GM12878 (cell line): ENCODE data around the gene CHAC1. TPM values are rescaled to one million over a fixed set of nuclear protein-coding genes. Genes with fewer than 3 reads are reported as not detected.

Experiments
- ATAC-seq: fragments of 200-7000 bp; cut with Tn5 transposase; 3 replicates; pipeline ENCODE4 v1.9.1; 2020; ENCODE audit warnings: mild to moderate bottlenecking, moderate library complexity
- BruUV-seq: library from RNA; stranded (reverse); fragments of 400-500 nt; replicated peaks from 2 replicates; lab custom pipeline; 2021; lab: Mats Ljungman, UMichigan
- CTCF ChIA-PET: fragments of 300-600 bp; sonication (Branson Sonifier 250); formaldehyde crosslinking; extraction: SDS; loops from one replicate; lab custom pipeline; 2021; ENCODE audit warnings: inconsistent platforms; lab: Yijun Ruan, JAX
- POLR2A ChIA-PET: fragments of 350-600 bp; formaldehyde crosslinking; extraction: SDS; loops from one replicate; lab custom pipeline; 2021; ENCODE audit warnings: inconsistent platforms; lab: Charles Lee
- RAD21 ChIA-PET: fragments of 300-600 bp; sonication (Branson Sonifier 250); formaldehyde crosslinking; loops from one replicate; lab custom pipeline; 2023; ENCODE audit warnings: antibody characterized with exemption; ENCODE audit not compliant: unreplicated experiment; lab: Charles Lee
- SMC1A ChIA-PET: fragments of 300-600 bp; sonication (Branson Sonifier 250); formaldehyde crosslinking; loops from one replicate; lab custom pipeline; 2023; ENCODE audit not compliant: unreplicated experiment, uncharacterized antibody; lab: Charles Lee
- DNase-seq: peaks from one replicate; pipeline ENCODE4 v3.0.0-alpha.2; 2011; ENCODE audit warnings: low read depth, low spot score
- FAIRE-seq: peaks from 3 replicates; lab custom pipeline; 2011; peaks lifted over from hg19 to GRCh38; lab: Jason Lieb, UNC
- H2AFZ ChIP-seq: 2 replicates; pipeline ENCODE4 v1.6.0; 2011; ENCODE audit warnings: low read depth, low read length, control low read depth; ENCODE audit not compliant: control insufficient read depth
- H3K27ac ChIP-seq: 2 replicates; pipeline ENCODE4 v1.5.1; 2011; ENCODE audit warnings: control low read depth; ENCODE audit not compliant: control insufficient read depth, insufficient read depth
- H3K27me3 ChIP-seq, 2 experiments: replicated peaks in 1 of 2; 2 replicates each; pipeline versions ENCODE4 v1.6.0 to v1.6.1; 2011; ENCODE audit warnings: low read length in 1 of 2; ENCODE audit not compliant: control insufficient read depth in 2 of 2, insufficient read depth in 2 of 2
- H3K36me3 ChIP-seq, 2 experiments: 2 replicates each; pipeline ENCODE4 v1.5.1; 2011; ENCODE audit warnings: low read length in 1 of 2; ENCODE audit not compliant: control insufficient read depth in 2 of 2, insufficient read depth in 2 of 2
- H3K4me1 ChIP-seq: 2 replicates; pipeline ENCODE4 v1.6.1; 2011; ENCODE audit warnings: mild to moderate bottlenecking, low read length, moderate library complexity, mixed read lengths; ENCODE audit not compliant: control insufficient read depth, insufficient read depth
- H3K4me2 ChIP-seq: 2 replicates; pipeline ENCODE4 v1.6.0; 2011; ENCODE audit warnings: control low read depth; ENCODE audit not compliant: control insufficient read depth, insufficient read depth
- H3K4me3 ChIP-seq: fragments of 200-600 bp; sonication (generic); 2 replicates; pipeline ENCODE4 v1.5.1; 2016
- H3K79me2 ChIP-seq: 2 replicates; pipeline ENCODE4 v1.6.0; 2011; ENCODE audit warnings: low read length; ENCODE audit not compliant: control insufficient read depth, insufficient read depth
- H3K9ac ChIP-seq: 2 replicates; pipeline ENCODE4 v1.8.0; 2011; ENCODE audit warnings: low read length, control low read depth, mixed read lengths; ENCODE audit not compliant: control insufficient read depth, insufficient read depth
- H3K9me3 ChIP-seq: replicated peaks from 3 replicates; pipeline ENCODE4 v1.5.1; 2011; ENCODE audit warnings: mild to moderate bottlenecking, low read length; ENCODE audit not compliant: control insufficient read depth, insufficient read depth
- H4K20me1 ChIP-seq: 2 replicates; pipeline ENCODE4 v1.6.0; 2011; ENCODE audit not compliant: control insufficient read depth, insufficient read depth
- ATF2 ChIP-seq: IDR thresholded peaks from 2 replicates; pipeline ENCODE4 v1.6.1; 2012; ENCODE audit warnings: low read length, inconsistent platforms
- KLF5 ChIP-seq: fragments of 450-650 bp; IDR thresholded peaks from 2 replicates; pipeline ENCODE4 v1.6.1; 2014; ENCODE audit warnings: mild to moderate bottlenecking; ENCODE audit not compliant: partially characterized antibody
- MTA3 ChIP-seq: IDR thresholded peaks from 2 replicates; pipeline ENCODE4 v1.6.1; 2012; ENCODE audit warnings: low read length, inconsistent platforms, borderline replicate concordance
- POLR2AphosphoS5 ChIP-seq: IDR thresholded peaks from 2 replicates; pipeline ENCODE4 v1.6.1; 2011; ENCODE audit warnings: mild to moderate bottlenecking, low read length, inconsistent platforms
- RUNX3 ChIP-seq: IDR thresholded peaks from 2 replicates; pipeline ENCODE4 v1.6.1; 2012; ENCODE audit warnings: low read length, inconsistent platforms
- SUPT20H ChIP-seq: IDR thresholded peaks from 2 replicates; pipeline ENCODE4 v1.6.1; 2011; ENCODE audit warnings: low read depth, mild to moderate bottlenecking, low read length, moderate library complexity, borderline replicate concordance; ENCODE audit not compliant: control insufficient read depth
- ZNF687 ChIP-seq: fragments of 450-650 bp; IDR thresholded peaks from 2 replicates; pipeline ENCODE4 v1.6.1; 2017; ENCODE audit warnings: mild to moderate bottlenecking, moderate library complexity
- in situ Hi-C: fragments of 300-500 bp; cut with MboI; formaldehyde crosslinking; loops from 9 replicates; pipeline ENCODE4 v1.14.3; 2018; ENCODE audit warnings: mixed read lengths
- intact Hi-C: fragments of 100-400 bp; cut with micrococcal nuclease; formaldehyde crosslinking; loops from one replicate; pipeline ENCODE4 v1.14.2; 2022; ENCODE audit not compliant: unreplicated experiment
- polyA plus RNA-seq, 11 experiments: library from polyadenylated mRNA; depleted of rRNA in 4 of 11; unstranded in 6 of 11; stranded (reverse) in 5 of 11; fragments of >200 nt; fragmentation: Nextera tagmentation in 4 of 11; fragmentation: Illumina TruSeq in 1 of 11; extraction: Ambion mirVana in 4 of 11; extraction: Trizol in 1 of 11; gene quantifications; 1 replicate in 1 of 11; 2 replicates in 10 of 11; pipeline versions ENCODE4 v1.2.1 to v1.2.3, GENCODE V29; 2011 to 2016; ENCODE audit warnings: inconsistent platforms in 2 of 11, missing spikeins in 2 of 11, low read depth in 1 of 11
- total RNA-seq, 4 experiments: library from RNA; depleted of rRNA in 3 of 4; stranded (reverse); fragments of >200 nt in 3 of 4; fragmentation: Illumina TruSeq in 1 of 4; extraction: Trizol in 1 of 4; gene quantifications; 2 replicates each; pipeline versions ENCODE4 v1.2.1 to v1.2.3, GENCODE V29; 2013 to 2021
- TF ChIP-seq, protein P1 (sequence below): fragments of 450-650 bp; IDR thresholded peaks from 2 replicates; pipeline ENCODE4 v1.6.1; 2018; ENCODE audit warnings: borderline replicate concordance, mild to moderate bottlenecking; ENCODE audit not compliant: partially characterized antibody
- TF ChIP-seq, protein P2 (sequence below): fragments of 450-650 bp; formaldehyde crosslinking; IDR thresholded peaks from 2 replicates; pipeline ENCODE4 v1.5.0; 2022; ENCODE audit warnings: mild to moderate bottlenecking, missing genetic modification characterization
- TF ChIP-seq, protein P3 (sequence below): IDR thresholded peaks from 2 replicates; pipeline ENCODE4 v1.6.1; 2011; ENCODE audit warnings: borderline replicate concordance, low read depth, mild to moderate bottlenecking, moderate library complexity, mixed read lengths, low read length; ENCODE audit not compliant: insufficient read depth; ENCODE audit errors: extremely low read length

CHAC1 gene
- total and polyA plus RNA-seq, 10 of the 15 experiments (the other 5 are each of a cell fraction or from before 2014, with no cell fraction given): 0.37 to 5.9 (median 3.3) TPM

DNA sequence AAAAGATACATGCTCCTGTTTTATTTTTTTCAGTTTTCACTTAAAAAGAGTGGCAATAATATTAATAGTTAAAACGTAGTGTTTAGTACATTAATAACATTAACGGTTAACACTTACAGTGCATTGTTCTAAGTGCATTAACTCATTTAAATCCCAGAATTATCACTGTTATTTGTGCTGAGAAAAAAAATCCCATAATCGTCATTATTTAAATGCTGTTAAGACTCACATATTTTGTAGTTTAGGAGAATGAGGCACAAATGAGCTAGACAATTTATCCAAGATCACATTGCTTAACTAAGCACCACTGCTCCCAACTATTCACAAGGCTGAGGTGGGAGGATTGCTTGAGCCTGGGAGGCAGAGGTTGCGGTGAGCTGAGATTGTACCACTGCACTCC, 34.9 kb downstream of the CHAC1 start (continued):
- TF ChIP-seq, protein P1, sequence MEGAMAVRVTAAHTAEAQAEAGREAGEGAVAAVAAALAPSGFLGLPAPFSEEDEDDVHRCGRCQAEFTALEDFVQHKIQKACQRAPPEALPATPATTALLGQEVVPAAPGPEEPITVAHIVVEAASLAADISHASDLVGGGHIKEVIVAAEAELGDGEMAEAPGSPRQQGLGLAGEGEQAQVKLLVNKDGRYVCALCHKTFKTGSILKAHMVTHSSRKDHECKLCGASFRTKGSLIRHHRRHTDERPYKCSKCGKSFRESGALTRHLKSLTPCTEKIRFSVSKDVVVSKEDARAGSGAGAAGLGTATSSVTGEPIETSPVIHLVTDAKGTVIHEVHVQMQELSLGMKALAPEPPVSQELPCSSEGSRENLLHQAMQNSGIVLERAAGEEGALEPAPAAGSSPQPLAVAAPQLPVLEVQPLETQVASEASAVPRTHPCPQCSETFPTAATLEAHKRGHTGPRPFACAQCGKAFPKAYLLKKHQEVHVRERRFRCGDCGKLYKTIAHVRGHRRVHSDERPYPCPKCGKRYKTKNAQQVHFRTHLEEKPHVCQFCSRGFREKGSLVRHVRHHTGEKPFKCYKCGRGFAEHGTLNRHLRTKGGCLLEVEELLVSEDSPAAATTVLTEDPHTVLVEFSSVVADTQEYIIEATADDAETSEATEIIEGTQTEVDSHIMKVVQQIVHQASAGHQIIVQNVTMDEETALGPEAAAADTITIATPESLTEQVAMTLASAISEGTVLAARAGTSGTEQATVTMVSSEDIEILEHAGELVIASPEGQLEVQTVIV: no peak

- no peaks in the 10 kb centered on the region for H4K20me1 ChIP-seq
- intact Hi-C loops: no loop called here
- no peak overlapping the region for H3K9ac ChIP-seq
- H3K27me3 ChIP-seq: no peaks in the 10 kb centered on the region
- no peak overlapping the region for H3K4me3 ChIP-seq
- H3K36me3 ChIP-seq: peaks cover 3 to 18% of the 10 kb centered on the region in 2 experiments
- SMC1A ChIA-PET: no interaction called here
- BruUV-seq: no TSS peak
- FAIRE-seq (no peak), DNase-seq (no peak), ATAC-seq (no peak)
- in situ Hi-C loops: no loop called here
- H3K9me3 ChIP-seq: no peaks in the 10 kb centered on the region
- POLR2A ChIA-PET: no interaction called here
- RAD21 ChIA-PET: no interaction called here
- H3K79me2 ChIP-seq: no peaks in the 10 kb centered on the region
- H3K27ac ChIP-seq: no peak overlapping the region
- CTCF ChIA-PET: interaction anchor here (1.0 kb wide), 1 partner anchor 78 kb away, joined by 3 read pairs; no protein-coding TSS in a partner anchor
- no peak overlapping the region for H3K4me2 ChIP-seq
- H2AFZ ChIP-seq: no peak overlapping the region
- no peaks in the 10 kb centered on the region for H3K4me1 ChIP-seq
- TF ChIP-seq, protein P2, sequence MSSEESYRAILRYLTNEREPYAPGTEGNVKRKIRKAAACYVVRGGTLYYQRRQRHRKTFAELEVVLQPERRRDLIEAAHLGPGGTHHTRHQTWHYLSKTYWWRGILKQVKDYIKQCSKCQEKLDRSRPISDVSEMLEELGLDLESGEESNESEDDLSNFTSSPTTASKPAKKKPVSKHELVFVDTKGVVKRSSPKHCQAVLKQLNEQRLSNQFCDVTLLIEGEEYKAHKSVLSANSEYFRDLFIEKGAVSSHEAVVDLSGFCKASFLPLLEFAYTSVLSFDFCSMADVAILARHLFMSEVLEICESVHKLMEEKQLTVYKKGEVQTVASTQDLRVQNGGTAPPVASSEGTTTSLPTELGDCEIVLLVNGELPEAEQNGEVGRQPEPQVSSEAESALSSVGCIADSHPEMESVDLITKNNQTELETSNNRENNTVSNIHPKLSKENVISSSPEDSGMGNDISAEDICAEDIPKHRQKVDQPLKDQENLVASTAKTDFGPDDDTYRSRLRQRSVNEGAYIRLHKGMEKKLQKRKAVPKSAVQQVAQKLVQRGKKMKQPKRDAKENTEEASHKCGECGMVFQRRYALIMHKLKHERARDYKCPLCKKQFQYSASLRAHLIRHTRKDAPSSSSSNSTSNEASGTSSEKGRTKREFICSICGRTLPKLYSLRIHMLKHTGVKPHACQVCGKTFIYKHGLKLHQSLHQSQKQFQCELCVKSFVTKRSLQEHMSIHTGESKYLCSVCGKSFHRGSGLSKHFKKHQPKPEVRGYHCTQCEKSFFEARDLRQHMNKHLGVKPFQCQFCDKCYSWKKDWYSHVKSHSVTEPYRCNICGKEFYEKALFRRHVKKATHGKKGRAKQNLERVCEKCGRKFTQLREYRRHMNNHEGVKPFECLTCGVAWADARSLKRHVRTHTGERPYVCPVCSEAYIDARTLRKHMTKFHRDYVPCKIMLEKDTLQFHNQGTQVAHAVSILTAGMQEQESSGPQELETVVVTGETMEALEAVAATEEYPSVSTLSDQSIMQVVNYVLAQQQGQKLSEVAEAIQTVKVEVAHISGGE (CRISPR knock-in tag): no peak
- TF ChIP-seq SUPT20H (no peak), KLF5 (no peak), ATF2 (no peak), ZNF687 (no peak), MTA3 (no peak), POLR2AphosphoS5 (no peak), RUNX3 (no peak)
- TF ChIP-seq, protein P3, sequence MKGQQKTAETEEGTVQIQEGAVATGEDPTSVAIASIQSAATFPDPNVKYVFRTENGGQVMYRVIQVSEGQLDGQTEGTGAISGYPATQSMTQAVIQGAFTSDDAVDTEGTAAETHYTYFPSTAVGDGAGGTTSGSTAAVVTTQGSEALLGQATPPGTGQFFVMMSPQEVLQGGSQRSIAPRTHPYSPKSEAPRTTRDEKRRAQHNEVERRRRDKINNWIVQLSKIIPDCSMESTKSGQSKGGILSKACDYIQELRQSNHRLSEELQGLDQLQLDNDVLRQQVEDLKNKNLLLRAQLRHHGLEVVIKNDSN: no peak
Observed at GRCh38 chr15:40990080-40990479, 36.8 kb downstream of the CHAC1 start.
